AG09319 (cell line): ENCODE results near the gene DPPA3.

Experiments used
- DNase-seq: peaks from one replicate; pipeline ENCODE4 v3.0.0-alpha.2; 2010; ENCODE audit warnings: low read depth; ENCODE audit errors: extremely low read depth
- CTCF ChIP-seq: IDR thresholded peaks from 2 replicates; pipeline ENCODE4 v1.5.1; 2011; ENCODE audit warnings: low read depth, mild to moderate bottlenecking, inconsistent platforms, low read length, moderate library complexity

Gene DPPA3

DNA sequence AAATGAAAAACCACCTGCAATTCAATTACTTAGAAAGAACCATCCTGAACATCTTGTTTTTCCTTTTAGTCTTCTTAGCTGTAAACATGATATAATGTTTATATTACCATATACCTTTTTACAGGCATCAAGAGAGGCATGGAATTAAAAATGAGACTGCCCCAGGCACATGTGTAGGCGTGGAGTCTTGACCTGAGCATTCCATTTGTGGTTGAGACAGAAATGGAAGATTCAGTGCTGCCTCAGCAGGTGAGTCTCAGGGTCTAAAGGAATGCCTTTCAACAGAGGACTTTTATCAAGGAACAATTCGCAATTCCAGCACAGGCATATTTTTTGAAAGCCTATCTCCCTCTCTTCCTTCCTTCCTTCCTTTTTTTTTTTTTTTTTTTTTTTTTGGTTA is 45.8 kb downstream of the DPPA3 start:
- DNase-seq: no peak
- TF ChIP-seq CTCF: no peak

GRCh38 chr12:7758766-7759140 is 47.5 kb downstream of the DPPA3 start:
- DNase-seq: no peak
- no peak for TF ChIP-seq CTCF
